ENCODE data around the gene STXBP6.

GRCh38 chr14:24891987-24892496 lies 157.9 kb downstream of the STXBP6 start:
- TF ChIP-seq, protein P1, sequence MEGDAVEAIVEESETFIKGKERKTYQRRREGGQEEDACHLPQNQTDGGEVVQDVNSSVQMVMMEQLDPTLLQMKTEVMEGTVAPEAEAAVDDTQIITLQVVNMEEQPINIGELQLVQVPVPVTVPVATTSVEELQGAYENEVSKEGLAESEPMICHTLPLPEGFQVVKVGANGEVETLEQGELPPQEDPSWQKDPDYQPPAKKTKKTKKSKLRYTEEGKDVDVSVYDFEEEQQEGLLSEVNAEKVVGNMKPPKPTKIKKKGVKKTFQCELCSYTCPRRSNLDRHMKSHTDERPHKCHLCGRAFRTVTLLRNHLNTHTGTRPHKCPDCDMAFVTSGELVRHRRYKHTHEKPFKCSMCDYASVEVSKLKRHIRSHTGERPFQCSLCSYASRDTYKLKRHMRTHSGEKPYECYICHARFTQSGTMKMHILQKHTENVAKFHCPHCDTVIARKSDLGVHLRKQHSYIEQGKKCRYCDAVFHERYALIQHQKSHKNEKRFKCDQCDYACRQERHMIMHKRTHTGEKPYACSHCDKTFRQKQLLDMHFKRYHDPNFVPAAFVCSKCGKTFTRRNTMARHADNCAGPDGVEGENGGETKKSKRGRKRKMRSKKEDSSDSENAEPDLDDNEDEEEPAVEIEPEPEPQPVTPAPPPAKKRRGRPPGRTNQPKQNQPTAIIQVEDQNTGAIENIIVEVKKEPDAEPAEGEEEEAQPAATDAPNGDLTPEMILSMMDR (IDR thresholded peaks at IDR 0.05; ENCODE audit: low read depth, low read length): no peak
- TF ChIP-seq POLR2A (IDR thresholded peaks at IDR 0.05; ENCODE audit: extremely low read depth, insufficient read length) (no peak), MAX (IDR thresholded peaks at IDR 0.05; ENCODE audit: low read depth, low read length) (no peak)

Measured in NB4 (cell line).